GM12878 (cell line): ENCODE data around the gene BIVM. TPM values are rescaled to one million over a fixed set of nuclear protein-coding genes. Genes with fewer than 3 reads are reported as not detected.

Source experiments
- ATAC-seq: fragments of 200-7000 bp; cut with Tn5 transposase; 3 replicates; pipeline ENCODE4 v1.9.1; 2020; ENCODE audit warnings: mild to moderate bottlenecking, moderate library complexity
- BruUV-seq: library from RNA; stranded (reverse); fragments of 400-500 nt; replicated peaks from 2 replicates; lab custom pipeline; 2021; lab: Mats Ljungman, UMichigan
- CTCF ChIA-PET: fragments of 300-600 bp; sonication (Branson Sonifier 250); formaldehyde crosslinking; extraction: SDS; loops from one replicate; lab custom pipeline; 2021; ENCODE audit warnings: inconsistent platforms; lab: Yijun Ruan, JAX
- POLR2A ChIA-PET: fragments of 350-600 bp; formaldehyde crosslinking; extraction: SDS; loops from one replicate; lab custom pipeline; 2021; ENCODE audit warnings: inconsistent platforms; lab: Charles Lee
- RAD21 ChIA-PET: fragments of 300-600 bp; sonication (Branson Sonifier 250); formaldehyde crosslinking; loops from one replicate; lab custom pipeline; 2023; ENCODE audit warnings: antibody characterized with exemption; ENCODE audit not compliant: unreplicated experiment; lab: Charles Lee
- SMC1A ChIA-PET: fragments of 300-600 bp; sonication (Branson Sonifier 250); formaldehyde crosslinking; loops from one replicate; lab custom pipeline; 2023; ENCODE audit not compliant: unreplicated experiment, uncharacterized antibody; lab: Charles Lee
- DNase-seq: peaks from one replicate; pipeline ENCODE4 v3.0.0-alpha.2; 2011; ENCODE audit warnings: low read depth, low spot score
- FAIRE-seq: peaks from 3 replicates; lab custom pipeline; 2011; peaks lifted over from hg19 to GRCh38; lab: Jason Lieb, UNC
- H2AFZ ChIP-seq: 2 replicates; pipeline ENCODE4 v1.6.0; 2011; ENCODE audit warnings: low read depth, low read length, control low read depth; ENCODE audit not compliant: control insufficient read depth
- H3K27ac ChIP-seq: 2 replicates; pipeline ENCODE4 v1.5.1; 2011; ENCODE audit warnings: control low read depth; ENCODE audit not compliant: control insufficient read depth, insufficient read depth
- H3K27me3 ChIP-seq, 2 experiments: replicated peaks in 1 of 2; 2 replicates each; pipeline versions ENCODE4 v1.6.0 to v1.6.1; 2011; ENCODE audit warnings: low read length in 1 of 2; ENCODE audit not compliant: control insufficient read depth in 2 of 2, insufficient read depth in 2 of 2
- H3K36me3 ChIP-seq, 2 experiments: 2 replicates each; pipeline ENCODE4 v1.5.1; 2011; ENCODE audit warnings: low read length in 1 of 2; ENCODE audit not compliant: control insufficient read depth in 2 of 2, insufficient read depth in 2 of 2
- H3K4me1 ChIP-seq: 2 replicates; pipeline ENCODE4 v1.6.1; 2011; ENCODE audit warnings: mild to moderate bottlenecking, low read length, moderate library complexity, mixed read lengths; ENCODE audit not compliant: control insufficient read depth, insufficient read depth
- H3K4me2 ChIP-seq: 2 replicates; pipeline ENCODE4 v1.6.0; 2011; ENCODE audit warnings: control low read depth; ENCODE audit not compliant: control insufficient read depth, insufficient read depth
- H3K4me3 ChIP-seq: fragments of 200-600 bp; sonication (generic); 2 replicates; pipeline ENCODE4 v1.5.1; 2016
- H3K79me2 ChIP-seq: 2 replicates; pipeline ENCODE4 v1.6.0; 2011; ENCODE audit warnings: low read length; ENCODE audit not compliant: control insufficient read depth, insufficient read depth
- H3K9ac ChIP-seq: 2 replicates; pipeline ENCODE4 v1.8.0; 2011; ENCODE audit warnings: low read length, control low read depth, mixed read lengths; ENCODE audit not compliant: control insufficient read depth, insufficient read depth
- H3K9me3 ChIP-seq: replicated peaks from 3 replicates; pipeline ENCODE4 v1.5.1; 2011; ENCODE audit warnings: mild to moderate bottlenecking, low read length; ENCODE audit not compliant: control insufficient read depth, insufficient read depth
- H4K20me1 ChIP-seq: 2 replicates; pipeline ENCODE4 v1.6.0; 2011; ENCODE audit not compliant: control insufficient read depth, insufficient read depth
- ATF3 ChIP-seq: IDR thresholded peaks from 2 replicates; pipeline ENCODE4 v1.6.1; 2011; ENCODE audit warnings: low read depth, mild to moderate bottlenecking, low read length, moderate library complexity, borderline replicate concordance; ENCODE audit errors: extremely low read depth
- CBFB ChIP-seq: IDR thresholded peaks from 2 replicates; pipeline ENCODE4 v1.6.1; 2016; ENCODE audit warnings: antibody characterized with exemption, low read depth
- CBX5 ChIP-seq: sonication (generic); IDR thresholded peaks from 2 replicates; pipeline ENCODE4 v1.6.1; 2016; ENCODE audit warnings: low read depth, moderate library complexity, mild to moderate bottlenecking, inconsistent platforms
- FOXK2 ChIP-seq: fragments of 450-650 bp; IDR thresholded peaks from 2 replicates; pipeline ENCODE4 v1.6.1; 2017; ENCODE audit warnings: mild to moderate bottlenecking, moderate library complexity
- KLF5 ChIP-seq: fragments of 450-650 bp; IDR thresholded peaks from 2 replicates; pipeline ENCODE4 v1.6.1; 2014; ENCODE audit warnings: mild to moderate bottlenecking; ENCODE audit not compliant: partially characterized antibody
- LARP7 ChIP-seq: fragments of 450-650 bp; IDR thresholded peaks from 2 replicates; pipeline ENCODE4 v1.6.1; 2017; ENCODE audit warnings: mild to moderate bottlenecking
- MLLT1 ChIP-seq: fragments of 450-650 bp; IDR thresholded peaks from 2 replicates; pipeline ENCODE4 v1.6.1; 2016; ENCODE audit warnings: mild to moderate bottlenecking
- NFYA ChIP-seq: IDR thresholded peaks from 2 replicates; pipeline ENCODE4 v1.6.1; 2011; ENCODE audit warnings: low read depth, mild to moderate bottlenecking, low read length, improper control_type of control experiment, borderline replicate concordance
- RAD21 ChIP-seq: IDR thresholded peaks from 2 replicates; pipeline ENCODE4 v1.6.1; 2011; ENCODE audit warnings: mild to moderate bottlenecking, low read depth, low read length, moderate library complexity; ENCODE audit not compliant: insufficient read depth
- RBBP5 ChIP-seq: fragments of 200-600 bp; sonication (generic); conservative IDR thresholded peaks from 2 replicates; pipeline ENCODE4 v1.6.1; 2016
- RELA ChIP-seq: fragments of 450-650 bp; IDR thresholded peaks from 2 replicates; pipeline ENCODE4 v1.8.0; 2014; ENCODE audit warnings: borderline replicate concordance; ENCODE audit not compliant: partially characterized antibody
- SMC3 ChIP-seq: IDR thresholded peaks from 2 replicates; pipeline ENCODE4 v1.6.1; 2011; ENCODE audit warnings: low read length, improper control_type of control experiment, borderline replicate concordance
- STAT3 ChIP-seq: IDR thresholded peaks from 2 replicates; pipeline ENCODE4 v1.6.1; 2011; ENCODE audit warnings: low read depth, low read length, improper control_type of control experiment
- SUZ12 ChIP-seq: fragments of 200-600 bp; sonication (generic); IDR thresholded peaks from one replicate; pipeline ENCODE4 v1.6.1; 2018; ENCODE audit warnings: antibody characterized with exemption, mild to moderate bottlenecking; ENCODE audit not compliant: unreplicated experiment
- TAF1 ChIP-seq: IDR thresholded peaks from 2 replicates; pipeline ENCODE4 v1.6.1; 2011; ENCODE audit warnings: mild to moderate bottlenecking, low read depth, low read length, borderline replicate concordance
- USF2 ChIP-seq: IDR thresholded peaks from 2 replicates; pipeline ENCODE4 v1.6.1; 2011; ENCODE audit warnings: low read depth, low read length, improper control_type of control experiment, borderline replicate concordance
- WRNIP1 ChIP-seq: IDR thresholded peaks from 2 replicates; pipeline ENCODE4 v1.6.1; 2011; ENCODE audit warnings: low read depth, low read length, improper control_type of control experiment, borderline replicate concordance
- WGBS: methylation state at CpG from one replicate; pipeline ENCODE4 v1.1.6; 2016; ENCODE audit warnings: low lambda C conversion rate; ENCODE audit not compliant: insufficient replicate concordance, insufficient coverage; ENCODE audit errors: missing lambda C conversion rate; 5-methylcytosine and 5-hydroxymethylcytosine counted together
- in situ Hi-C: fragments of 300-500 bp; cut with MboI; formaldehyde crosslinking; loops from 9 replicates; pipeline ENCODE4 v1.14.3; 2018; ENCODE audit warnings: mixed read lengths
- intact Hi-C: fragments of 100-400 bp; cut with micrococcal nuclease; formaldehyde crosslinking; loops from one replicate; pipeline ENCODE4 v1.14.2; 2022; ENCODE audit not compliant: unreplicated experiment
- polyA plus RNA-seq, 11 experiments: library from polyadenylated mRNA; depleted of rRNA in 4 of 11; unstranded in 6 of 11; stranded (reverse) in 5 of 11; fragments of >200 nt; fragmentation: Nextera tagmentation in 4 of 11; fragmentation: Illumina TruSeq in 1 of 11; extraction: Ambion mirVana in 4 of 11; extraction: Trizol in 1 of 11; gene quantifications; 1 replicate in 1 of 11; 2 replicates in 10 of 11; pipeline versions ENCODE4 v1.2.1 to v1.2.3, GENCODE V29; 2011 to 2016; ENCODE audit warnings: inconsistent platforms in 2 of 11, missing spikeins in 2 of 11, low read depth in 1 of 11
- total RNA-seq, 4 experiments: library from RNA; depleted of rRNA in 3 of 4; stranded (reverse); fragments of >200 nt in 3 of 4; fragmentation: Illumina TruSeq in 1 of 4; extraction: Trizol in 1 of 4; gene quantifications; 2 replicates each; pipeline versions ENCODE4 v1.2.1 to v1.2.3, GENCODE V29; 2013 to 2021

BIVM gene
- total and polyA plus RNA-seq, 10 of the 15 experiments (the other 5 are each of a cell fraction or from before 2014, with no cell fraction given) = 3.4 to 20.1 (median 14.1) TPM

- TF ChIP-seq USF2 = no peak
- no peak for TF ChIP-seq MLLT1
- TF ChIP-seq RELA = no peak
- TF ChIP-seq LARP7 = no peak
- peak; percentile 28 for TF ChIP-seq KLF5
- TF ChIP-seq RAD21 = peak; percentile 43
- no peak for TF ChIP-seq ATF3
- no peak for TF ChIP-seq WRNIP1
- TF ChIP-seq SMC3 = no peak
Observed at GRCh38 chr13:102769679-102770078, 29.2 kb upstream of the BIVM start (continued).

- Histone ChIP-seq H3K36me3 (no peaks in the 10 kb centered on the region), H3K4me2 (no peak overlapping the region), H3K4me1 (peaks cover 11% of the 10 kb centered on the region), H3K27me3 (no peaks in the 10 kb centered on the region), H3K4me3 (no peak overlapping the region), H3K27ac (no peak overlapping the region), H3K9me3 (no peaks in the 10 kb centered on the region), H2AFZ (no peak overlapping the region), H3K79me2 (peaks cover 11% of the 10 kb centered on the region), H4K20me1 (no peaks in the 10 kb centered on the region), H3K9ac (no peak overlapping the region)
- SMC1A ChIA-PET = interaction anchor here (1.1 to 4.9 kb wide), 5 partner anchors 9 to 167 kb away, joined by 3 to 22 read pairs (median 4); partner anchors contain the start of genes BIVM and POGLUT2
- no TSS peak for BruUV-seq
- no peak for ATAC-seq
- no peak for TF ChIP-seq FOXK2
- no peak for TF ChIP-seq CBX5
- TF ChIP-seq STAT3 = no peak
- no peak for TF ChIP-seq CBFB
- TF ChIP-seq ATF3 = no peak
- TF ChIP-seq TAF1 = no peak
- no peak for TF ChIP-seq NFYA
- no peak for TF ChIP-seq SUZ12
- no peak for TF ChIP-seq RBBP5
- CTCF ChIA-PET = interaction anchor here (1.8 to 3.0 kb wide), 5 partner anchors 32 to 189 kb away, joined by 5 to 9 read pairs (median 6); partner anchors contain the start of gene ERCC5
- no peak for DNase-seq
- FAIRE-seq = no peak
- intact Hi-C loops (loop anchor here (5.0 kb wide), 1 partner anchor 42 kb away; no protein-coding TSS in a partner anchor), in situ Hi-C loops (no loop called here)
- POLR2A ChIA-PET = interaction anchor here (1.1 kb wide), 1 partner anchor 12 kb away, joined by 3 read pairs; no protein-coding TSS in a partner anchor
- RAD21 ChIA-PET = no interaction called here
- WGBS = 61% methylated on average over 2 of the region's 2 CpGs
Observed at GRCh38 chr13:102770435-102770834, 28.5 kb upstream of the BIVM start.
